ENCODE results near the gene VPREB3. TPM values are rescaled to one million over a fixed set of nuclear protein-coding genes. Genes with fewer than 3 reads are reported as not detected.

VPREB3 gene
- total RNA-seq, 1 experiment from 2014 or later, result not detected

- H3K4me1 Mint-ChIP-seq (ENCODE audit: low read depth, unreplicated experiment), result peaks cover 2% of the 10 kb centered on the region
- no peaks in the 10 kb centered on the region for H3K27me3 Mint-ChIP-seq (ENCODE audit: unreplicated experiment)
- CTCF ChIA-PET, result interaction anchor here (1.0 kb wide), 1 partner anchor 11 kb away, joined by 4 read pairs; no protein-coding TSS in a partner anchor
- H3K27ac Mint-ChIP-seq (ENCODE audit: unreplicated experiment), result no peak overlapping the region
- BruUV-seq (replicated peaks), result TSS peak; percentile 2
- intact Hi-C loops (cut with micrococcal nuclease; ENCODE audit: unreplicated experiment), result no loop called here
- no peak overlapping the region for H3K4me3 Mint-ChIP-seq (ENCODE audit: low read depth, unreplicated experiment)
- DNase-seq, result no peak
- H3K36me3 Mint-ChIP-seq (ENCODE audit: insufficient read depth, unreplicated experiment), result peaks cover 11% of the 10 kb centered on the region
- no peak for TF ChIP-seq CTCF (IDR thresholded peaks at IDR 0.05; ENCODE audit: unreplicated experiment)
- H3K9me3 Mint-ChIP-seq (ENCODE audit: low read depth, unreplicated experiment), result no peaks in the 10 kb centered on the region
Measured at GRCh38 chr22:23760056-23760455, 5.8 kb upstream of the VPREB3 start.

GRCh38 chr22:23759566-23759965 lies 5.3 kb upstream of the VPREB3 start:
- TF ChIP-seq CTCF (IDR thresholded peaks at IDR 0.05; ENCODE audit: unreplicated experiment), result no peak
- intact Hi-C loops (cut with micrococcal nuclease; ENCODE audit: unreplicated experiment), result no loop called here

DNA sequence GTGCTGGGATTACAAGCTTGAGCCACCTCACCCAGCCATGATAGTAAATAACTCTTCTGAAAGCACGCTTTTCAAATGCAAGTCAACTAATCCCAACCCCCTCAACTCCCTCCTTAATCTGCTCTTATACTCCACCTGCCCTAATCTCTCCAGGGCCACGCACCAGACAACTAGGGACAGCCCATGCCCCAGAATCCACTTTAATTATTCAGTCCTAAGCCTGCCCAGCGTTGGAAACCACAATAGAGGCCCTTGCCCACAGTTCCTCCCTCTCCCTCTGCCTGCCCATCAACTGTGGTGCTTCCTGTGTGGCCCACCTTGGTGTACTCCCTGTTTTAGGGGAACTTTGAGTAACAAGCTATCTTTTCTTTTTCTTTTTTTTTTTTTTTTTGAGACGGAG lies 2.7 kb upstream of the VPREB3 start:
- intact Hi-C loops (cut with micrococcal nuclease; ENCODE audit: unreplicated experiment), result no loop called here
- CTCF ChIA-PET, result interaction anchor here (0.7 kb wide), 1 partner anchor 271 kb away, joined by 3 read pairs; no protein-coding TSS in a partner anchor

More at GRCh38 chr22:23759566-23759965, 5.3 kb upstream of the VPREB3 start:
- H3K27ac Mint-ChIP-seq (ENCODE audit: unreplicated experiment), result no peak overlapping the region
- no peak overlapping the region for H3K4me3 Mint-ChIP-seq (ENCODE audit: low read depth, unreplicated experiment)
- H3K4me1 Mint-ChIP-seq (ENCODE audit: low read depth, unreplicated experiment), result no peaks in the 10 kb centered on the region
- no peaks in the 10 kb centered on the region for H3K27me3 Mint-ChIP-seq (ENCODE audit: unreplicated experiment)
- no peaks in the 10 kb centered on the region for H3K9me3 Mint-ChIP-seq (ENCODE audit: low read depth, unreplicated experiment)
- CTCF ChIA-PET, result no interaction called here
- DNase-seq, result no peak
- BruUV-seq (replicated peaks), result no TSS peak
- H3K36me3 Mint-ChIP-seq (ENCODE audit: insufficient read depth, unreplicated experiment), result peaks cover 11% of the 10 kb centered on the region

GRCh38 chr22:23755711-23756110 lies 1.5 kb upstream of the VPREB3 start:
- peaks cover under 1% of the 10 kb centered on the region for H3K4me1 Mint-ChIP-seq (ENCODE audit: low read depth, unreplicated experiment)
- no peaks in the 10 kb centered on the region for H3K9me3 Mint-ChIP-seq (ENCODE audit: low read depth, unreplicated experiment)
- H3K4me3 Mint-ChIP-seq (ENCODE audit: low read depth, unreplicated experiment), result no peak overlapping the region
- BruUV-seq (replicated peaks), result no TSS peak
- DNase-seq, result no peak
- H3K27me3 Mint-ChIP-seq (ENCODE audit: unreplicated experiment), result no peaks in the 10 kb centered on the region
- peaks cover 25% of the 10 kb centered on the region for H3K36me3 Mint-ChIP-seq (ENCODE audit: insufficient read depth, unreplicated experiment)
- intact Hi-C loops (cut with micrococcal nuclease; ENCODE audit: unreplicated experiment), result no loop called here
- no peak for TF ChIP-seq CTCF (IDR thresholded peaks at IDR 0.05; ENCODE audit: unreplicated experiment)
- CTCF ChIA-PET, result interaction anchor here (0.6 kb wide), 1 partner anchor 94 kb away, joined by 3 read pairs; no protein-coding TSS in a partner anchor
- H3K27ac Mint-ChIP-seq (ENCODE audit: unreplicated experiment), result no peak overlapping the region

More for the DNA sequence above, 2.7 kb upstream of the VPREB3 start:
- no peak for TF ChIP-seq CTCF (IDR thresholded peaks at IDR 0.05; ENCODE audit: unreplicated experiment)
- BruUV-seq (replicated peaks), result no TSS peak
- H3K4me3 Mint-ChIP-seq (ENCODE audit: low read depth, unreplicated experiment), result no peak overlapping the region
- H3K27me3 Mint-ChIP-seq (ENCODE audit: unreplicated experiment), result no peaks in the 10 kb centered on the region
- H3K4me1 Mint-ChIP-seq (ENCODE audit: low read depth, unreplicated experiment), result no peaks in the 10 kb centered on the region
- no peak for DNase-seq
- H3K9me3 Mint-ChIP-seq (ENCODE audit: low read depth, unreplicated experiment), result no peaks in the 10 kb centered on the region
- no peak overlapping the region for H3K27ac Mint-ChIP-seq (ENCODE audit: unreplicated experiment)
- peaks cover 13% of the 10 kb centered on the region for H3K36me3 Mint-ChIP-seq (ENCODE audit: insufficient read depth, unreplicated experiment)

Measured in Calu3 (cell line).